AG04450 (cell line): ENCODE data around the gene TBX5. TPM values are rescaled to one million over a fixed set of nuclear protein-coding genes. Genes with fewer than 3 reads are reported as not detected.

ENCODE experiments used
- CTCF ChIA-PET: fragments of 300-600, 350-600 bp; formaldehyde crosslinking; extraction: SDS; loops from one replicate; lab custom pipeline; 2022; ENCODE audit warnings: antibody characterized with exemption, inconsistent platforms; lab: Charles Lee
- POLR2A ChIA-PET: fragments of 350-600 bp; formaldehyde crosslinking; extraction: SDS; loops from one replicate; lab custom pipeline; 2021; ENCODE audit warnings: antibody characterized with exemption, inconsistent platforms; lab: Yijun Ruan, JAX
- DNase-seq: peaks from one replicate; pipeline ENCODE4 v3.0.0-alpha.2; 2011; ENCODE audit warnings: low read depth, low spot score
- H3K27ac ChIP-seq: one replicate; pipeline ENCODE4 v1.5.1; 2012; ENCODE audit warnings: low read depth, low read length, control low read depth
- H3K27me3 ChIP-seq: one replicate; pipeline ENCODE4 v1.6.0; 2012; ENCODE audit warnings: low read length; ENCODE audit not compliant: control insufficient read depth, insufficient read depth
- H3K4me3 ChIP-seq: 2 replicates; pipeline ENCODE4 v1.5.1; 2011; ENCODE audit warnings: mild to moderate bottlenecking, low read depth, low read length, control low read depth
- H3K9me3 ChIP-seq: 2 replicates; pipeline ENCODE4 v1.5.1; 2012; ENCODE audit warnings: low read length; ENCODE audit not compliant: control insufficient read depth, insufficient read depth
- polyA plus RNA-seq: library from polyadenylated mRNA; depleted of rRNA; stranded (reverse); fragments of >200 nt; gene quantifications from 2 replicates; pipeline ENCODE4 v1.2.3, GENCODE V29; 2011
- TF ChIP-seq, protein P1 (sequence below): IDR thresholded peaks from 2 replicates; pipeline ENCODE4 v1.5.1; 2011; ENCODE audit warnings: low read depth, low read length, control low read depth, inconsistent platforms

Gene TBX5
- polyA plus RNA-seq, 1 experiment, result 16.8 TPM

DNA sequence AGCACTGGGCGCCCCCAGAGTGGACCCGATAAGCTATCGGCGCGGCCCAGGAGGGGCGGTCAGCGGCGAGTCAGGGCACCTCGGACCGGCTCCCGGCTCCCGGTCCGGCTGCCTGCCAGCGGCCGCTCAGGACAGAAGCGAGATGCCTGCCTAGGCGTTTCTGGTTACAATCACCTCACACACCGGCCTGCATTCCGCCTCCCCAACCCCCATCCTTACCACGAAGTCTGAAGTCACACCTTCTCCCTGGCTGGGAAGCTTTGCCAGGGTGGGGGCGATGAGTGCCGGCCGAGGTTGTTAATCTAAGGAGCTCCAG, 42.6 kb upstream of the TBX5 start:
- CTCF ChIA-PET, result no interaction called here
- H3K27ac ChIP-seq, result no peak overlapping the region
- H3K4me3 ChIP-seq, result no peak overlapping the region
- POLR2A ChIA-PET, result no interaction called here
- H3K27me3 ChIP-seq, result peaks cover 78% of the 10 kb centered on the region
- DNase-seq, result no peak
- TF ChIP-seq, protein P1, sequence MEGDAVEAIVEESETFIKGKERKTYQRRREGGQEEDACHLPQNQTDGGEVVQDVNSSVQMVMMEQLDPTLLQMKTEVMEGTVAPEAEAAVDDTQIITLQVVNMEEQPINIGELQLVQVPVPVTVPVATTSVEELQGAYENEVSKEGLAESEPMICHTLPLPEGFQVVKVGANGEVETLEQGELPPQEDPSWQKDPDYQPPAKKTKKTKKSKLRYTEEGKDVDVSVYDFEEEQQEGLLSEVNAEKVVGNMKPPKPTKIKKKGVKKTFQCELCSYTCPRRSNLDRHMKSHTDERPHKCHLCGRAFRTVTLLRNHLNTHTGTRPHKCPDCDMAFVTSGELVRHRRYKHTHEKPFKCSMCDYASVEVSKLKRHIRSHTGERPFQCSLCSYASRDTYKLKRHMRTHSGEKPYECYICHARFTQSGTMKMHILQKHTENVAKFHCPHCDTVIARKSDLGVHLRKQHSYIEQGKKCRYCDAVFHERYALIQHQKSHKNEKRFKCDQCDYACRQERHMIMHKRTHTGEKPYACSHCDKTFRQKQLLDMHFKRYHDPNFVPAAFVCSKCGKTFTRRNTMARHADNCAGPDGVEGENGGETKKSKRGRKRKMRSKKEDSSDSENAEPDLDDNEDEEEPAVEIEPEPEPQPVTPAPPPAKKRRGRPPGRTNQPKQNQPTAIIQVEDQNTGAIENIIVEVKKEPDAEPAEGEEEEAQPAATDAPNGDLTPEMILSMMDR, result no peak
- H3K9me3 ChIP-seq, result peaks cover 19% of the 10 kb centered on the region

DNA sequence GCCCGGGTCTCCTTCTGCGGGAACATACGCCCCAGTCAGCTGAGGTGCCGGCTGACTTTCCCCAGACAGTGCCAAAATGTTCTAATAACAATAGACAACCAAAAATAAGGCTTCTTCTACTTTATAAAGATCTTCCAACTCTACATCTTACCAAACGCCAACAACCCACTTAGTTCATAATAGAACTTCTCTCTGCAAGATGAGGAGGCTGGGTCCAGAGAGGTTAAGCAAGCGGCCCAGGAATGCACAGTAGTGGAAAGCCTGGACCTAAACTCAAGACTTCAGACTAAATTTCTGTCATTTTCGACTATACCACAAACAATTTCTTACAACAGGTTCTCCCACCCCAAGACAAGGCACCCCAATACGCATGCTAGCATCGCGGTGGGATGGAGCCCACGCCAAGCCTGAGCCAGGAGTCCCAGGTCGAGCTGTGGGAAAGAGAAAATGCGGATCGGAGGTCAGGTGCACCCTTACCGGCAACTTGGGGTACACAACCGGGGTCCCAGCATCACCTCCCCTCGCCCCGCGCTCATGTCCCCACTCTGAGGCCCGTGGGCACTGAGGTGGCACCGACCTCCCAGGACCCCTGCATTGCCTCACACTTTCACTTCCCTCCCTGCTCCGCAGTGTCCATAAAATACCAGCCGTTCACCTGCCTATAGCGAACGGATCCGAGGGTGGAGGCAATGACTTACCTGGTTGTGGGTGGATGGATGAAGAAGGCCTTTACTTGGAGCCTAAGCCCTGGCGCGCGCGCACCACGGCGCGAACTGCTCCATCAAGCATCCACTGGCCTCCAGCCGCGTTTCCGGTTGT, 42.1 kb upstream of the TBX5 start:
- DNase-seq, result no peak
- Histone ChIP-seq H3K27ac (no peak overlapping the region), H3K9me3 (peaks cover 20% of the 10 kb centered on the region), H3K4me3 (no peak overlapping the region), H3K27me3 (peaks cover 81% of the 10 kb centered on the region)
- ChIA-PET CTCF (no interaction called here), POLR2A (no interaction called here)
- TF ChIP-seq, protein P1, result no peak

DNA sequence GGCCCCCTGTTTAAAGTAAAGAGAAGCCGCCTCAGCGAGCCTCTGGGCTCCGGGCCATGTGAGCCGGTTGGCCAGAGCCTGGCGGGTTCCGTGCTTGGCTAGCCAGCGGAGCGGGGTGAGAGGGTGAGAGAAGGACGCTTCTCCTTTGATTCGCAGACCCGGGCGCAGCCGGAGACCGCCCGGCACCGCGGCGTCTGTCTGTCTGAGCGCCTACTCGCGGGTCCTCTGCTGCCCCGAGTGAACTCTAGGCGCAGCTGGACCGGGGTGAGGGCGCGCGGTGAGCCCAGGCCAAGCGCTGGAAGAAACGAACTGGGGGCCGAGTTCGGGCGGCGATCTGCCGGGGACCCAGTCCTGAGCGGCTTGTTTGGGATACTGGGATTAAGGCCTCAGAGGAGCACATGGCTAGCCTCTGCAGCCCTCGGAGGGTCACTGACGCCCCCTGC, 41.4 kb upstream of the TBX5 start:
- POLR2A ChIA-PET, result no interaction called here
- CTCF ChIA-PET, result no interaction called here

DNA sequence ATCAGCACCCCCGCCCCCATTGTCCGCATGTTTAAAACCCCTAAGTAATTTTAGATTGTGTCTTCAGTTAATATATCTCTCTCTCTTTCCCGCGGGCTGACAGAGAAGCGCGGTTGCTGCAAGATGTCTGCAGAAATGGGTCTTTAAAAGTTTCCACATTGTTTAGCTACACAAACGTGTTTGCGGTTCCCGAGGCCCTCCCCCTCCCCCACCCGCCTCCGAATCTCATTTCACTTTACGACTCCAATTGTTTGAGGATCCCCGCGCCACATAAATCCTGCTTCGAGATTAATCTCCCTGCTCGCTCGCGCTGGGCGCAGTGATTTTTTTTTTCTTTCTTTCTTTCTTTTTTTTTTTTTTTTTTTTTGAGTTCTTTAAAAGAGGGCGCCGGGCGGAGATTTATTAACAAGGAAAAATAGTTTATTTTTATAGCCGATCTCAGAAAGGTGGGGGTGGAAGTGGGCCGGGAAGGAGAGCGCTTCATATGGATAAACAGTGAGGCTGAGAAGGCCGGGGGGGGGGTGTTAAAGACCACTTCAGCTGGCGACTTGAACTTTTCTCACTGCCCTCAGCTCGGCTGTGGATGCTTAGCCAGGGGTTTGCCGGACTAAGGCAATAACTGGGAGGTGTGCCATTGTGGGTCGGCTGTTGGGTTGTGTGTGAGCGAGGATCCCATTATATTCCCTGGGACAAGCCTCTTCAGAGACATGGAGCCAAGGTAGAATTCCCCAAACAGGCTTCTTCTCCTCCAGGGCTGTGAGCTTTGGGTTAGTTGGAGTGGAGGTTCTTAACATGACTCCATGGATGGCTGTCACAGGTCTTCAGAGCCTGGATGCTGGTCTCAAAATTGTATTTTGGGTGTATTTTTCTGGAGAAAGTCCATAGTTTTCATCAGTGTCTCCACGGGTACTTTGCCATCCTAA, 39.7 kb upstream of the TBX5 start:
- TF ChIP-seq, protein P1, result no peak
- POLR2A ChIA-PET, result no interaction called here
- no peak for DNase-seq
- CTCF ChIA-PET, result no interaction called here
- Histone ChIP-seq H3K9me3 (peaks cover 28% of the 10 kb centered on the region), H3K4me3 (no peak overlapping the region), H3K27me3 (peaks cover 82% of the 10 kb centered on the region), H3K27ac (no peak overlapping the region)

More for the DNA sequence above, 41.4 kb upstream of the TBX5 start:
- peaks cover 20% of the 10 kb centered on the region for H3K9me3 ChIP-seq
- no peak overlapping the region for H3K4me3 ChIP-seq
- DNase-seq, result no peak
- TF ChIP-seq, protein P1, result no peak
- H3K27me3 ChIP-seq, result peaks cover 81% of the 10 kb centered on the region
- H3K27ac ChIP-seq, result no peak overlapping the region
